SKM-1 treated with dmso at 0.1 percent for 144 hours (cell line): Measurements from ENCODE around the gene DEGS2.
"Not testable (repeated sequence)": the region's sequence is repeated elsewhere in the genome, so short reads cannot be mapped to it uniquely, and the experiment has no call there.

Source experiments
- DNase-seq: peaks from one replicate; lab custom pipeline; 2025; ENCODE audit not compliant: unreplicated experiment; lab: John Stamatoyannopoulos, UW

The DEGS2 gene

GRCh38 chr14:100180671-100181070 lies 21.2 kb upstream of the DEGS2 start:
- not testable (repeated sequence) for DNase-seq

GRCh38 chr14:100178691-100179090 lies 19.2 kb upstream of the DEGS2 start:
- DNase-seq: no peak

- no peak for DNase-seq
Measured at GRCh38 chr14:100176811-100177327, 17.4 kb upstream of the DEGS2 start.

- DNase-seq: no peak
Measured at GRCh38 chr14:100173353-100173752, 13.9 kb upstream of the DEGS2 start.

GRCh38 chr14:100172811-100173210 lies 13.4 kb upstream of the DEGS2 start:
- no peak for DNase-seq

- DNase-seq: no peak
Measured at GRCh38 chr14:100170880-100171279, 11.4 kb upstream of the DEGS2 start.

GRCh38 chr14:100168506-100168905 lies 9.1 kb upstream of the DEGS2 start:
- peak; percentile 11 for DNase-seq

- DNase-seq: no peak
Measured at GRCh38 chr14:100165831-100166440, 6.5 kb upstream of the DEGS2 start.

- no peak for DNase-seq
Measured at GRCh38 chr14:100165376-100165775, 5.9 kb upstream of the DEGS2 start.

- no peak for DNase-seq
Measured at GRCh38 chr14:100160534-100160916, 1.1 kb upstream of the DEGS2 start.

GRCh38 chr14:100159865-100160533 lies 554 bp upstream of the DEGS2 start:
- DNase-seq: no peak

- no peak for DNase-seq
Measured at GRCh38 chr14:100158566-100159093, 815 bp downstream of the DEGS2 start.

GRCh38 chr14:100157548-100158232 lies 1.8 kb downstream of the DEGS2 start:
- DNase-seq: not testable (repeated sequence)

GRCh38 chr14:100156776-100157175 lies 2.7 kb downstream of the DEGS2 start:
- no peak for DNase-seq

GRCh38 chr14:100155756-100156616 lies 3.5 kb downstream of the DEGS2 start:
- DNase-seq: no peak

GRCh38 chr14:100155049-100155621 lies 4.3 kb downstream of the DEGS2 start:
- DNase-seq: no peak

- DNase-seq: no peak
Measured at GRCh38 chr14:100153560-100153959, 5.9 kb downstream of the DEGS2 start.

GRCh38 chr14:100152091-100152490 lies 7.4 kb downstream of the DEGS2 start:
- no peak for DNase-seq

- no peak for DNase-seq
Measured at GRCh38 chr14:100150932-100151587, 8.4 kb downstream of the DEGS2 start.
